ENCODE data around the gene CDH4. TPM values are rescaled to one million over a fixed set of nuclear protein-coding genes. Genes with fewer than 3 reads are reported as not detected.
A peak's percentile ranks its signal among the peaks of the same experiment; 100 is the strongest.

Gene CDH4
- total RNA-seq, 1 donor from 2014 or later = 8.3 TPM

GRCh38 chr20:61662968-61663331 lies 410.9 kb downstream of the CDH4 start:
- Mint-ChIP-seq H3K4me3 (no peak overlapping the region), H3K9me3 (no peaks in the 10 kb centered on the region), H3K27me3 (peaks cover 3% of the 10 kb centered on the region), H3K4me1 (ENCODE audit: unreplicated experiment) (peaks cover 5% of the 10 kb centered on the region), H3K27ac (no peak overlapping the region), H3K36me3 (no peaks in the 10 kb centered on the region)
- no peak for DNase-seq (ENCODE audit: extremely low spot score, unreplicated experiment)
- peak; percentile 14 for TF ChIP-seq CTCF (conservative IDR thresholded peaks at IDR 0.05)

- Mint-ChIP-seq H3K27me3 (no peaks in the 10 kb centered on the region), H3K4me3 (no peak overlapping the region), H3K27ac (no peak overlapping the region), H3K36me3 (no peaks in the 10 kb centered on the region), H3K4me1 (ENCODE audit: unreplicated experiment) (peaks cover 5% of the 10 kb centered on the region), H3K9me3 (no peaks in the 10 kb centered on the region)
- TF ChIP-seq CTCF (conservative IDR thresholded peaks at IDR 0.05) = no peak
- no peak for DNase-seq (ENCODE audit: extremely low spot score, unreplicated experiment)
Observed at GRCh38 chr20:61663521-61664425, 411.7 kb downstream of the CDH4 start.

- TF ChIP-seq CTCF (conservative IDR thresholded peaks at IDR 0.05) = no peak
- Mint-ChIP-seq H3K4me1 (ENCODE audit: unreplicated experiment) (no peaks in the 10 kb centered on the region), H3K4me3 (no peak overlapping the region), H3K27me3 (no peaks in the 10 kb centered on the region), H3K36me3 (no peaks in the 10 kb centered on the region), H3K9me3 (no peaks in the 10 kb centered on the region), H3K27ac (no peak overlapping the region)
- no peak for DNase-seq (ENCODE audit: extremely low spot score, unreplicated experiment)
Observed at GRCh38 chr20:61664556-61665320, 412.7 kb downstream of the CDH4 start.

- Mint-ChIP-seq H3K4me3 (no peak overlapping the region), H3K27me3 (peaks cover under 1% of the 10 kb centered on the region), H3K4me1 (ENCODE audit: unreplicated experiment) (no peaks in the 10 kb centered on the region), H3K36me3 (no peaks in the 10 kb centered on the region), H3K9me3 (no peaks in the 10 kb centered on the region), H3K27ac (no peak overlapping the region)
- no peak for DNase-seq (ENCODE audit: extremely low spot score, unreplicated experiment)
- TF ChIP-seq CTCF (conservative IDR thresholded peaks at IDR 0.05) = no peak
Observed at GRCh38 chr20:61665528-61666470, 413.7 kb downstream of the CDH4 start.

GRCh38 chr20:61666471-61666832 lies 414.4 kb downstream of the CDH4 start:
- TF ChIP-seq CTCF (conservative IDR thresholded peaks at IDR 0.05) = no peak
- Mint-ChIP-seq H3K27ac (no peak overlapping the region), H3K36me3 (no peaks in the 10 kb centered on the region), H3K9me3 (no peaks in the 10 kb centered on the region), H3K4me3 (no peak overlapping the region), H3K27me3 (peaks cover 6% of the 10 kb centered on the region), H3K4me1 (ENCODE audit: unreplicated experiment) (no peaks in the 10 kb centered on the region)
- DNase-seq (ENCODE audit: extremely low spot score, unreplicated experiment) = no peak
